Astrocyte (in vitro differentiated cells and primary cell): ENCODE results near the gene ECT2. TPM values are rescaled to one million over a fixed set of nuclear protein-coding genes. Genes with fewer than 3 reads are reported as not detected.
A peak's percentile ranks its signal among the peaks of the same experiment; 100 is the strongest.

Experiments used
- DNase-seq: peaks from one replicate; pipeline ENCODE4 v3.0.0-alpha.2; 2010; ENCODE audit warnings: low read depth
- FAIRE-seq: peaks from 2 replicates; lab custom pipeline; 2011; peaks lifted over from hg19 to GRCh38; lab: Jason Lieb, UNC
- H2AFZ ChIP-seq: 2 replicates; pipeline ENCODE4 v1.6.0; 2012; ENCODE audit warnings: low read depth, low read length, inconsistent platforms
- H3K27ac ChIP-seq: 2 replicates; pipeline ENCODE4 v1.5.1; 2011; ENCODE audit warnings: low read depth, low read length, inconsistent platforms
- H3K27me3 ChIP-seq: 2 replicates; pipeline ENCODE4 v1.6.0; 2011; ENCODE audit warnings: low read length, inconsistent platforms; ENCODE audit not compliant: insufficient read depth
- H3K36me3 ChIP-seq: 2 replicates; pipeline ENCODE4 v1.5.1; 2011; ENCODE audit warnings: low read length, inconsistent platforms; ENCODE audit not compliant: insufficient read depth
- H3K4me1 ChIP-seq: 2 replicates; pipeline ENCODE4 v1.5.1; 2011; ENCODE audit warnings: low read length, inconsistent platforms; ENCODE audit not compliant: insufficient read depth
- H3K4me2 ChIP-seq: 2 replicates; pipeline ENCODE4 v1.6.0; 2012; ENCODE audit warnings: low read length, inconsistent platforms
- H3K4me3 ChIP-seq: 2 replicates; pipeline ENCODE4 v1.5.1; 2011; ENCODE audit warnings: low read depth, mild to moderate bottlenecking, low read length, inconsistent platforms; ENCODE audit not compliant: insufficient read depth
- H3K79me2 ChIP-seq: 2 replicates; pipeline ENCODE4 v1.6.0; 2012; ENCODE audit warnings: mild to moderate bottlenecking, low read length, inconsistent platforms; ENCODE audit not compliant: insufficient read depth
- H3K9ac ChIP-seq: 2 replicates; pipeline ENCODE4 v1.6.0; 2012; ENCODE audit warnings: mild to moderate bottlenecking, low read length, inconsistent platforms
- H3K9me3 ChIP-seq: 2 replicates; pipeline ENCODE4 v1.5.1; 2012; ENCODE audit warnings: low read depth, mild to moderate bottlenecking, low read length, inconsistent platforms; ENCODE audit not compliant: insufficient read depth
- H4K20me1 ChIP-seq: 2 replicates; pipeline ENCODE4 v1.6.0; 2012; ENCODE audit warnings: low read length, inconsistent platforms; ENCODE audit not compliant: insufficient read depth
- H3K27ac Mint-ChIP-seq: one replicate; pipeline ENCODE4 v1.8.0; 2021; ENCODE audit warnings: mild to moderate bottlenecking, mixed read lengths; ENCODE audit not compliant: unreplicated experiment
- H3K27me3 Mint-ChIP-seq: one replicate; pipeline ENCODE4 v1.8.0; 2021; ENCODE audit warnings: low read depth, mixed read lengths; ENCODE audit not compliant: unreplicated experiment
- H3K36me3 Mint-ChIP-seq: one replicate; pipeline ENCODE4 v1.8.0; 2021; ENCODE audit warnings: low read depth, mixed read lengths; ENCODE audit not compliant: unreplicated experiment
- H3K4me1 Mint-ChIP-seq: one replicate; pipeline ENCODE4 v1.8.0; 2021; ENCODE audit warnings: low read depth, mixed read lengths; ENCODE audit not compliant: unreplicated experiment
- H3K4me3 Mint-ChIP-seq: one replicate; pipeline ENCODE4 v1.8.0; 2021; ENCODE audit warnings: mild to moderate bottlenecking, moderate library complexity, mixed read lengths; ENCODE audit not compliant: unreplicated experiment
- H3K9me3 Mint-ChIP-seq: one replicate; pipeline ENCODE4 v1.8.0; 2021; ENCODE audit warnings: mild to moderate bottlenecking, mixed read lengths; ENCODE audit not compliant: unreplicated experiment
- EZH2 ChIP-seq: IDR thresholded peaks from 2 replicates; pipeline ENCODE4 v1.6.1; 2012; ENCODE audit warnings: mild to moderate bottlenecking, low read length, inconsistent platforms; ENCODE audit not compliant: insufficient read depth
- total RNA-seq: library from RNA; stranded (reverse); gene quantifications from 2 replicates; pipeline ENCODE4 v1.2.1, GENCODE V29; 2021
- TF ChIP-seq, protein P1 (sequence below): IDR thresholded peaks from 2 replicates; pipeline ENCODE4 v1.5.1; 2011; ENCODE audit warnings: low read depth, mild to moderate bottlenecking, inconsistent platforms, low read length, moderate library complexity; ENCODE audit not compliant: insufficient read depth

The ECT2 gene
- total RNA-seq, 1 donor from 2014 or later, result 16.4 TPM

DNA sequence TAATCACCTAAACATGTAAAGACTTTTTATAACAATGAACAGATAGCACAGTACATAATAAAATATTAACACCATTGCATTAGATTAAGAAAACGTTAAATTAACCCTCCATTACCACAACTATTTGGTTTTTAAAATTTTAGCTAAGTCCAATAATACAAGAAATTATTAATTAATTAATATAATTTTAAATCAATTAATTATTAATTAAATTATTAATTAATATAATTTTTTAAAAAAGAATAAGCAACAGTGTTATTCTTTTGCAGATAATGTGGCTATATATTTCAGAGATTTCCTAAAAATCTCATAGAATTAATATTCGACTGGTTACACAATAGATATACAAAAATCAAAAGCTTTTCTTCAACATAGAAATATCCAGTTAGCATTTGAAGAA, 82.5 kb downstream of the ECT2 start:
- H3K4me2 ChIP-seq, result no peak overlapping the region
- H3K27me3 ChIP-seq, result no peaks in the 10 kb centered on the region
- H3K4me1 ChIP-seq, result no peaks in the 10 kb centered on the region
- no peaks in the 10 kb centered on the region for H3K4me1 Mint-ChIP-seq
- H3K9me3 Mint-ChIP-seq, result no peaks in the 10 kb centered on the region
- no peak overlapping the region for H3K27ac Mint-ChIP-seq
- no peak for DNase-seq
- H3K4me3 ChIP-seq, result no peak overlapping the region
- H3K79me2 ChIP-seq, result no peaks in the 10 kb centered on the region
- TF ChIP-seq EZH2, result no peak
- TF ChIP-seq, protein P1, sequence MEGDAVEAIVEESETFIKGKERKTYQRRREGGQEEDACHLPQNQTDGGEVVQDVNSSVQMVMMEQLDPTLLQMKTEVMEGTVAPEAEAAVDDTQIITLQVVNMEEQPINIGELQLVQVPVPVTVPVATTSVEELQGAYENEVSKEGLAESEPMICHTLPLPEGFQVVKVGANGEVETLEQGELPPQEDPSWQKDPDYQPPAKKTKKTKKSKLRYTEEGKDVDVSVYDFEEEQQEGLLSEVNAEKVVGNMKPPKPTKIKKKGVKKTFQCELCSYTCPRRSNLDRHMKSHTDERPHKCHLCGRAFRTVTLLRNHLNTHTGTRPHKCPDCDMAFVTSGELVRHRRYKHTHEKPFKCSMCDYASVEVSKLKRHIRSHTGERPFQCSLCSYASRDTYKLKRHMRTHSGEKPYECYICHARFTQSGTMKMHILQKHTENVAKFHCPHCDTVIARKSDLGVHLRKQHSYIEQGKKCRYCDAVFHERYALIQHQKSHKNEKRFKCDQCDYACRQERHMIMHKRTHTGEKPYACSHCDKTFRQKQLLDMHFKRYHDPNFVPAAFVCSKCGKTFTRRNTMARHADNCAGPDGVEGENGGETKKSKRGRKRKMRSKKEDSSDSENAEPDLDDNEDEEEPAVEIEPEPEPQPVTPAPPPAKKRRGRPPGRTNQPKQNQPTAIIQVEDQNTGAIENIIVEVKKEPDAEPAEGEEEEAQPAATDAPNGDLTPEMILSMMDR, result no peak
- H3K27ac ChIP-seq, result no peak overlapping the region
- peaks cover 2% of the 10 kb centered on the region for H3K27me3 Mint-ChIP-seq
- no peak overlapping the region for H2AFZ ChIP-seq
- H4K20me1 ChIP-seq, result no peaks in the 10 kb centered on the region
- no peaks in the 10 kb centered on the region for H3K36me3 Mint-ChIP-seq
- H3K9ac ChIP-seq, result no peak overlapping the region
- no peaks in the 10 kb centered on the region for H3K9me3 ChIP-seq
- no peak for FAIRE-seq
- H3K4me3 Mint-ChIP-seq, result no peak overlapping the region
- H3K36me3 ChIP-seq, result no peaks in the 10 kb centered on the region

DNA sequence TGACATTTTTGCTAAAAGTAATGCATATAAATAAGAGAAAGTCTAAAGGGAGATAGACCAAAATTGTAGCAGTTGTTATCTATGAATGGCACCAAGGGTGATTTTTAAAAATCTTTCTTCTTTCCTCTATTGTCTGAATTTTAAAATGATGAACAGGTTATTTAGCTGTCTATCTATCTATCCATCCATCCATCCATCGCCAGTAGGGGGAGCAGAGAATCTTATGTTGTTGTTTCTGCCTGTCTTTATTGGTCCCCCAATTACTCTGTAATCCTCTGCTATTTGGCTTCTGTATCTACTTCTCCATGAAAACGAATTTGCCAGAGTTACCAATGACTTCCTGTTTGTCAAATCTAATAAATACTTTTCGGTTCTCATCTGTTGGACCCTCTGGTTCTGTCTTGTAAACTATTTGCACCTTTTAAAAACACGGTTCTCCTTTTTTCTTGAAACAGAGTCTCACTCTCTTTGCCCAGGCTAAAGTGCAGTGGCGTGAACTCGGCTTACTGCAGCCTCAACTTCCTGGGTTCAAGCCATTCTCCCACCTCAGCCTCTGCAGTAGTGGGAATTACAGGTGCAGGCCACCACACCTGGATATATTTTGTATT, 86.0 kb downstream of the ECT2 start:
- peak; percentile 23 for DNase-seq
- H3K27ac Mint-ChIP-seq, result no peak overlapping the region
- Histone ChIP-seq H3K4me2 (no peak overlapping the region), H3K4me1 (no peaks in the 10 kb centered on the region), H3K4me3 (no peak overlapping the region), H3K36me3 (no peaks in the 10 kb centered on the region), H3K27me3 (no peaks in the 10 kb centered on the region), H3K27ac (no peak overlapping the region), H3K9ac (no peak overlapping the region), H2AFZ (no peak overlapping the region), H3K9me3 (no peaks in the 10 kb centered on the region), H3K79me2 (no peaks in the 10 kb centered on the region), H4K20me1 (no peaks in the 10 kb centered on the region)
- no peaks in the 10 kb centered on the region for H3K36me3 Mint-ChIP-seq
- no peaks in the 10 kb centered on the region for H3K4me1 Mint-ChIP-seq
- TF ChIP-seq EZH2, result no peak
- TF ChIP-seq, protein P1, result peak; percentile 73
- no peaks in the 10 kb centered on the region for H3K9me3 Mint-ChIP-seq
- FAIRE-seq, result no peak
- peaks cover 2% of the 10 kb centered on the region for H3K27me3 Mint-ChIP-seq
- H3K4me3 Mint-ChIP-seq, result no peak overlapping the region

DNA sequence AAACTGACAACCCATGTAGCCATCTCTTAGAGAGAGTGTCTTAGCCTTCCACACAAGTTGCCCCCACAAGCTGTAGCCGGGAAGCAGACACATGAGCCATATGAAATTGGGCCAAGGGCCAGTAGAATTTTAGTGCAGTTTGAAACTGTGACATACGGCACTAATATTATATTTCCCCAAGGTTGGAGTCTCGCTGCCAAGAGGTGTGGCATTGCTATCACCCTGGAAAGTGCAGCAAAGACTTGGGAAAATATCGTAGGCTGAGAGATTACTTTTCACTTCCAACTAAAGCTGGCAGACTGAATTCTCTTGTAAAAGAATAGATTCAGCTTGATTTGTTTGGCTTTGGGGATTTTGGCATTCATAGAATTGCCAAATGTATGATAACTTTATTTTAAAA, 89.2 kb downstream of the ECT2 start:
- Histone ChIP-seq H3K27ac (no peak overlapping the region), H3K36me3 (no peaks in the 10 kb centered on the region), H3K27me3 (no peaks in the 10 kb centered on the region), H4K20me1 (no peaks in the 10 kb centered on the region), H3K79me2 (no peaks in the 10 kb centered on the region), H3K9me3 (no peaks in the 10 kb centered on the region), H3K4me1 (no peaks in the 10 kb centered on the region), H2AFZ (no peak overlapping the region), H3K4me2 (no peak overlapping the region), H3K4me3 (no peak overlapping the region), H3K9ac (no peak overlapping the region)
- H3K9me3 Mint-ChIP-seq, result peaks cover 2% of the 10 kb centered on the region
- FAIRE-seq (no peak), DNase-seq (no peak)
- H3K36me3 Mint-ChIP-seq, result no peaks in the 10 kb centered on the region
- no peaks in the 10 kb centered on the region for H3K4me1 Mint-ChIP-seq
- H3K27ac Mint-ChIP-seq, result no peak overlapping the region
- peaks cover 2% of the 10 kb centered on the region for H3K27me3 Mint-ChIP-seq
- no peak overlapping the region for H3K4me3 Mint-ChIP-seq
- no peak for TF ChIP-seq EZH2
- TF ChIP-seq, protein P1, result no peak
